Esophagus squamous epithelium (tissue), 4 donors: ENCODE data around the gene SMARCC2.

ENCODE experiments used
- POLR2A ChIP-seq, 4 donors: fragments of 450-650 bp; IDR thresholded peaks; one replicate each; pipeline ENCODE4 v1.6.1; 2017; ENCODE audit warnings: antibody characterized with exemption in 4 of 4, mild to moderate bottlenecking in 4 of 4, moderate library complexity in 3 of 4
- TF ChIP-seq, protein P1 (sequence below), 6 experiments: fragments of 450-650 bp in 4 of 6; fragments of 200-600 bp in 2 of 6; sonication (generic) in 2 of 6; IDR thresholded peaks; one replicate each; pipeline ENCODE4 v1.5.1; 2016 to 2019; ENCODE audit warnings: antibody characterized with exemption in 6 of 6, mild to moderate bottlenecking in 4 of 6, moderate library complexity in 4 of 6

GRCh38 chr12:56206452-56207166 lies 17.3 kb upstream of the SMARCC2 start:
- TF ChIP-seq POLR2A (IDR thresholded peaks at IDR 0.05): no peak
- TF ChIP-seq, protein P1, sequence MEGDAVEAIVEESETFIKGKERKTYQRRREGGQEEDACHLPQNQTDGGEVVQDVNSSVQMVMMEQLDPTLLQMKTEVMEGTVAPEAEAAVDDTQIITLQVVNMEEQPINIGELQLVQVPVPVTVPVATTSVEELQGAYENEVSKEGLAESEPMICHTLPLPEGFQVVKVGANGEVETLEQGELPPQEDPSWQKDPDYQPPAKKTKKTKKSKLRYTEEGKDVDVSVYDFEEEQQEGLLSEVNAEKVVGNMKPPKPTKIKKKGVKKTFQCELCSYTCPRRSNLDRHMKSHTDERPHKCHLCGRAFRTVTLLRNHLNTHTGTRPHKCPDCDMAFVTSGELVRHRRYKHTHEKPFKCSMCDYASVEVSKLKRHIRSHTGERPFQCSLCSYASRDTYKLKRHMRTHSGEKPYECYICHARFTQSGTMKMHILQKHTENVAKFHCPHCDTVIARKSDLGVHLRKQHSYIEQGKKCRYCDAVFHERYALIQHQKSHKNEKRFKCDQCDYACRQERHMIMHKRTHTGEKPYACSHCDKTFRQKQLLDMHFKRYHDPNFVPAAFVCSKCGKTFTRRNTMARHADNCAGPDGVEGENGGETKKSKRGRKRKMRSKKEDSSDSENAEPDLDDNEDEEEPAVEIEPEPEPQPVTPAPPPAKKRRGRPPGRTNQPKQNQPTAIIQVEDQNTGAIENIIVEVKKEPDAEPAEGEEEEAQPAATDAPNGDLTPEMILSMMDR (IDR thresholded peaks at IDR 0.05): peak in 5 of 6 experiments; percentile 39 to 66 (median 54)
